HG03442 (cell line): ENCODE measurements around the gene ZNF124.

Experiments used
- ATAC-seq: cut with Tn5 transposase; IDR thresholded peaks from one replicate; pipeline ENCODE4 v1.9.1; 2021; ENCODE audit warnings: mild to moderate bottlenecking, moderate library complexity; ENCODE audit not compliant: unreplicated experiment

Gene ZNF124

DNA sequence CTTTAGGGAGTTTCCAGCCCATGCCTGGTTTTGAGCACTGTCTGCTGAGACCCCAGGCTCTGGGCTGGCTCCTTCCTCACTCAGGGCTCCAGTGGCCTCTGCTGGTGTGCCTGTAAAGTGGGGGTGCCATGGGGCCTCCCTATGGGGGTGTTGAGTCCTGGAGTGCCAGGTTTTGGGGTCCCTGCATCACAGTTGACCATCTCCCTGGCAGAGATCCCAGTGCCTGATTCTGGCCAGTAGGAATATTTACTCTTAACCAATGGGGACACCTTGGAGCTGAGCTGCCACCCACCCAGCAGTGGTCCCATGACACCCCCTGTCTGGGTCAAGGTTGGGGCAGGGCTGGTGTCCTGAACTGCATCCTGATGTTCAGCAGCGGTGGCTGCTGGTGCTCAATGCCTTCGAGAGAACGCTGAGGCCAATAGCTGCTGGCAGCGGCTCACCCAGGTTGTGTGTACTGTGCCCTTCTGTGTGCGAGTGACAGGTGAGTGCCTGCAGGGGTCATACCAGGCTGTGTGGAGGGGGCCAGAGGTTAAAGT is 58.0 kb downstream of the ZNF124 start:
- no peak for ATAC-seq

GRCh38 chr1:247113094-247113497 is 58.7 kb downstream of the ZNF124 start:
- ATAC-seq = no peak

GRCh38 chr1:247112479-247112781 is 59.4 kb downstream of the ZNF124 start:
- no peak for ATAC-seq

DNA sequence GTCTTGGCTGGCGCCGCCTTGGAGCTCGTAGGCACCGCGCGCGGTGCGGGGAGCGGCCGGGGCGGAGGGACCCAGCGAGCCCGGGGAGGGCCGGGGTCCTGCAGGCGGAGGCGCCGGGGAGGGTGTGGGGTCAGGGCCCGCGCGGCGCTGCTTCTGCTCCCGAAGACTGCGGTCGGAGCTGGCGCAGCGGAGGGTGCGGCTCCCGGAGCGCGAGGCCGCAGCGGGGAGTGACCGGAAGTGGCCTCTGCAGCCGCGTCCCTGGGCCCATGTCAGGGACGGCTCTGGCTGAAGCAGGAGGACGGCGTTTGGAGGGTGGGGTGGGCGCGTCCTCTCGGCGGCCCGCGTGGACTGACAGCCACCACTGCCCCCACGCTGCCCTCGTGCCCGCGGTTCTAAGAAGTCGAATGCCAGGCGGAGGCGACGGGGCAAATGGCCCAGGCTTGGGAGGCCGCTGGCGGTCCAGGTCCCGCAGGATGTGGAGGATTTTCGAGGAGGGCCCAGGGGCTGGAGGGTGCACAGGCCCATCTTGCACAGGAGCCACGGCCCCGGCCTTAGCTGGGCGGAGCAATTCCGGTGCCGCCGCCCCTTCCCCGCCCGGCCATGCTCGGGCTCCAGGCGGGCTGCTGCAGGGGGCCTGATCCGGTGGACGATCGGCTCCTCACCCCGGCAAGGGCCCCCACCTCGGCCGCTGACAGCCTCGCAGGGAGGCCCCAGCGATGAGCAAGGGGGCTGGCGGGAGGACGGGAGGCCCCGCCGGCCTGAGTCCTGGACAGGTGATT is 59.9 kb downstream of the ZNF124 start:
- ATAC-seq = peak; percentile 33

DNA sequence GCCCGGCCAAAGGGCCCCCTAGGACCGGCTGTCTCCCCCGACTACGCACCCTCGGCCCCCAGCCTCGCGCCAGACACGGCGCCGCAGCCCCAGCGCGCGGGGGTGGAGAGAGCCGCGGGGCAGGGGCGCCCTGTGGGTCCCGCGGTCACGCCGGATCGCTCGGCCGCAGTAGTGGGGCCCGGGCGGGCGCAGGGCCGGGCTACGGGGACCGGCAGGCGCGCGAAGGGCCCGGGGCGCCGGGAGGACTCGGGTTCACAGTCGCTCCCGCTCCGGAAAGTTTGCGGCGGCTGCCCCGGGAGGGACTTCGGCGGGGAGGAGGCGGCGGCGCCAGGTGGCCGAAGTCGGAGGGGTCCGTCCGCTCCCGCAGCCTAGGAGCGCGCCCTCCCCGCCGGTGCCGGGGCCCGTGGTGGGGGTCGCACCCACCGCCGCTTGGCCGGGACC is 60.5 kb downstream of the ZNF124 start:
- ATAC-seq = peak; percentile 22

GRCh38 chr1:247110627-247111258 is 61.1 kb downstream of the ZNF124 start:
- ATAC-seq = no peak

DNA sequence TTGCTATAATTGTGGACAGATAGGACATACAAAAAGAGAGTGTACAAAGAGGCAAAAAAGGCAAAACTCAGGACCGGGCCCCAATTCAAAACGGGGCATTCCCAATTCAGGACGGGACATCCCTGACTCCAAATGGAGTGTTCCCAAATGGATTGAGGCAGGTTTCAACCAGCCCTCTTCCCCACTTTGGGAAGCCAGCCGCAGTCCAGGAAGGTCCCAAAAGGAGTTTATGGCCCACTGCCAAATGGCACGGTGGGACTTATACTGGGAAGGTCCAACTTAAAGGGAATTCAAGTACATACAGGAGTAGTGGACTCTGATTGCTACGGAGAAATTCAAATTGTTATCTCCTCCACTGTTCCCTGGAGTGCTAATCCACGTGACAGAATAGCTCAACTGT is 64.1 kb downstream of the ZNF124 start:
- ATAC-seq = no peak

- no peak for ATAC-seq
These were observed 65.9 kb downstream of the ZNF124 start for GRCh38 chr1:247105966-247106365.
